HG02870 (cell line): ENCODE data around the gene ELK1.

Experiments
- ATAC-seq: cut with Tn5 transposase; IDR thresholded peaks from one replicate; pipeline ENCODE4 v1.9.1; 2021; ENCODE audit warnings: mild to moderate bottlenecking, moderate library complexity; ENCODE audit not compliant: unreplicated experiment

The ELK1 gene

GRCh38 chrX:47645530-47645929 is 4.8 kb downstream of the ELK1 start:
- ATAC-seq, result no peak

GRCh38 chrX:47644557-47645091 is 5.7 kb downstream of the ELK1 start:
- ATAC-seq, result no peak

- ATAC-seq, result no peak
Observed at GRCh38 chrX:47643926-47644325, 6.4 kb downstream of the ELK1 start.

GRCh38 chrX:47638816-47639215 is 11.5 kb downstream of the ELK1 start:
- no peak for ATAC-seq

GRCh38 chrX:47637546-47638195 is 12.7 kb downstream of the ELK1 start:
- ATAC-seq, result peak; percentile 75

- no peak for ATAC-seq
Observed at GRCh38 chrX:47634871-47635575, 15.3 kb downstream of the ELK1 start.

GRCh38 chrX:47633689-47634590 is 16.4 kb downstream of the ELK1 start:
- ATAC-seq, result no peak

GRCh38 chrX:47632666-47633065 is 17.7 kb downstream of the ELK1 start:
- no peak for ATAC-seq

- ATAC-seq, result no peak
Observed at GRCh38 chrX:47631676-47632075, 18.7 kb downstream of the ELK1 start.

GRCh38 chrX:47629419-47630200 is 20.8 kb downstream of the ELK1 start, which contains the start of gene CFP:
TSS of gene CFP (minus strand) at chrX:47629930. CDS start at chrX:47629844, 86 bp downstream.
- no peak for ATAC-seq

GRCh38 chrX:47628982-47629381 is 21.4 kb downstream of the ELK1 start:
- ATAC-seq, result no peak

- no peak for ATAC-seq
Observed at GRCh38 chrX:47625365-47625764, 25.0 kb downstream of the ELK1 start.

- no peak for ATAC-seq
Observed at GRCh38 chrX:47623540-47624027, 26.8 kb downstream of the ELK1 start.

GRCh38 chrX:47621851-47622250 is 28.5 kb downstream of the ELK1 start:
- ATAC-seq, result no peak

GRCh38 chrX:47620303-47620685 is 30.1 kb downstream of the ELK1 start:
- no peak for ATAC-seq

GRCh38 chrX:47619486-47620302 is 30.7 kb downstream of the ELK1 start, which contains the start of gene SYN1:
TSS of gene SYN1 (minus strand) at chrX:47619857. CDS start at chrX:47619728, 129 bp downstream.
- ATAC-seq, result no peak

- no peak for ATAC-seq
Observed at GRCh38 chrX:47618923-47619485, 31.4 kb downstream of the ELK1 start.

GRCh38 chrX:47614618-47615017 is 35.7 kb downstream of the ELK1 start:
- no peak for ATAC-seq

- no peak for ATAC-seq
Observed at GRCh38 chrX:47613082-47613481, 37.3 kb downstream of the ELK1 start.
